Measurements from ENCODE around the gene BRWD1. TPM values are rescaled to one million over a fixed set of nuclear protein-coding genes. Genes with fewer than 3 reads are reported as not detected.

Gene BRWD1
- total RNA-seq, 1 experiment from 2014 or later: 36.0 TPM

GRCh38 chr21:39148975-39149374 is 164.5 kb downstream of the BRWD1 start:
- POLR2A ChIA-PET: no interaction called here
- no peak for DNase-seq (ENCODE audit: unreplicated experiment)
- no TSS peak for BruUV-seq (replicated peaks)
- CTCF ChIA-PET: interaction anchor here (1.0 kb wide), 1 partner anchor 436 kb away, joined by 3 read pairs; no protein-coding TSS in a partner anchor
- H3K4me3 Mint-ChIP-seq (ENCODE audit: unreplicated experiment): no peak overlapping the region
- intact Hi-C loops (cut with micrococcal nuclease): no loop called here
- H3K4me1 Mint-ChIP-seq (ENCODE audit: insufficient read depth, unreplicated experiment): no peaks in the 10 kb centered on the region
- no peaks in the 10 kb centered on the region for H3K36me3 Mint-ChIP-seq (ENCODE audit: insufficient read depth, unreplicated experiment)
- no peak for TF ChIP-seq CTCF (IDR thresholded peaks at IDR 0.05; ENCODE audit: unreplicated experiment)
- no peaks in the 10 kb centered on the region for H3K27me3 Mint-ChIP-seq (ENCODE audit: insufficient read depth, unreplicated experiment)
- no peak overlapping the region for H3K27ac Mint-ChIP-seq (ENCODE audit: low read depth, unreplicated experiment)
- no peaks in the 10 kb centered on the region for H3K9me3 Mint-ChIP-seq (ENCODE audit: unreplicated experiment)

- Mint-ChIP-seq H3K4me1 (ENCODE audit: insufficient read depth, unreplicated experiment) (no peaks in the 10 kb centered on the region), H3K36me3 (ENCODE audit: insufficient read depth, unreplicated experiment) (no peaks in the 10 kb centered on the region), H3K27ac (ENCODE audit: low read depth, unreplicated experiment) (no peak overlapping the region), H3K4me3 (ENCODE audit: unreplicated experiment) (no peak overlapping the region), H3K9me3 (ENCODE audit: unreplicated experiment) (no peaks in the 10 kb centered on the region), H3K27me3 (ENCODE audit: insufficient read depth, unreplicated experiment) (no peaks in the 10 kb centered on the region)
- CTCF ChIA-PET: interaction anchor here (0.6 to 1.9 kb wide), 6 partner anchors 33 to 758 kb away, joined by 3 to 6 read pairs (median 3); no protein-coding TSS in a partner anchor
- no TSS peak for BruUV-seq (replicated peaks)
- intact Hi-C loops (cut with micrococcal nuclease): no loop called here
- TF ChIP-seq CTCF (IDR thresholded peaks at IDR 0.05; ENCODE audit: unreplicated experiment): no peak
- POLR2A ChIA-PET: interaction anchor here (1.0 kb wide), 1 partner anchor 337 kb away, joined by 3 read pairs; no protein-coding TSS in a partner anchor
- DNase-seq (ENCODE audit: unreplicated experiment): no peak
Measured at GRCh38 chr21:39144191-39144590, 169.2 kb downstream of the BRWD1 start.

GRCh38 chr21:39142972-39143371 is 170.5 kb downstream of the BRWD1 start:
- no peaks in the 10 kb centered on the region for H3K4me1 Mint-ChIP-seq (ENCODE audit: insufficient read depth, unreplicated experiment)
- POLR2A ChIA-PET: interaction anchor here (1.0 kb wide), 1 partner anchor 335 kb away, joined by 3 read pairs; no protein-coding TSS in a partner anchor
- no peaks in the 10 kb centered on the region for H3K36me3 Mint-ChIP-seq (ENCODE audit: insufficient read depth, unreplicated experiment)
- no peak for DNase-seq (ENCODE audit: unreplicated experiment)
- H3K4me3 Mint-ChIP-seq (ENCODE audit: unreplicated experiment): no peak overlapping the region
- intact Hi-C loops (cut with micrococcal nuclease): no loop called here
- CTCF ChIA-PET: no interaction called here
- no peak overlapping the region for H3K27ac Mint-ChIP-seq (ENCODE audit: low read depth, unreplicated experiment)
- TF ChIP-seq CTCF (IDR thresholded peaks at IDR 0.05; ENCODE audit: unreplicated experiment): no peak
- no peaks in the 10 kb centered on the region for H3K27me3 Mint-ChIP-seq (ENCODE audit: insufficient read depth, unreplicated experiment)
- no TSS peak for BruUV-seq (replicated peaks)
- no peaks in the 10 kb centered on the region for H3K9me3 Mint-ChIP-seq (ENCODE audit: unreplicated experiment)

- intact Hi-C loops (cut with micrococcal nuclease): no loop called here
Measured at GRCh38 chr21:39141502-39141901, 171.9 kb downstream of the BRWD1 start.

More at GRCh38 chr21:39141502-39141901, 171.9 kb downstream of the BRWD1 start:
- H3K4me1 Mint-ChIP-seq (ENCODE audit: insufficient read depth, unreplicated experiment): peaks cover 10% of the 10 kb centered on the region
- ChIA-PET CTCF (interaction anchor here (0.6 to 0.8 kb wide), 2 partner anchors 429 to 471 kb away, joined by 3 read pairs; no protein-coding TSS in a partner anchor), POLR2A (interaction anchor here (0.6 kb wide), 1 partner anchor 528 kb away, joined by 3 read pairs; no protein-coding TSS in a partner anchor)
- H3K9me3 Mint-ChIP-seq (ENCODE audit: unreplicated experiment): no peaks in the 10 kb centered on the region
- no peak for TF ChIP-seq CTCF (IDR thresholded peaks at IDR 0.05; ENCODE audit: unreplicated experiment)
- no peaks in the 10 kb centered on the region for H3K27me3 Mint-ChIP-seq (ENCODE audit: insufficient read depth, unreplicated experiment)
- no peak overlapping the region for H3K27ac Mint-ChIP-seq (ENCODE audit: low read depth, unreplicated experiment)
- no TSS peak for BruUV-seq (replicated peaks)
- DNase-seq (ENCODE audit: unreplicated experiment): no peak
- no peaks in the 10 kb centered on the region for H3K36me3 Mint-ChIP-seq (ENCODE audit: insufficient read depth, unreplicated experiment)
- H3K4me3 Mint-ChIP-seq (ENCODE audit: unreplicated experiment): no peak overlapping the region

All from MCF 10A (cell line).